Fibroblast of skin of left quadriceps (primary cell): ENCODE data around the gene LMTK3.

Experiments used
- DNase-seq, 2 experiments: peaks; one replicate each; pipeline ENCODE4 v3.0.0-alpha.2; 2013; ENCODE audit warnings: low read depth in 2 of 2

LMTK3 gene

GRCh38 chr19:48445606-48446481 is 65.8 kb downstream of the LMTK3 start, which contains the start of gene GRWD1:
TSS of gene GRWD1 (plus strand) at chr19:48445983. CDS start at chr19:48446006, 23 bp downstream.
- peak; percentile 92 to 93 for DNase-seq

GRCh38 chr19:48445256-48445605 is 66.4 kb downstream of the LMTK3 start:
- peak; percentile 89 to 90 for DNase-seq

- DNase-seq, result no peak
Observed at GRCh38 chr19:48444936-48445200, 66.8 kb downstream of the LMTK3 start.

GRCh38 chr19:48444129-48444935 is 67.3 kb downstream of the LMTK3 start:
- DNase-seq, result no peak

- no peak for DNase-seq
Observed at GRCh38 chr19:48443731-48444128, 67.9 kb downstream of the LMTK3 start.

- DNase-seq, result no peak
Observed at GRCh38 chr19:48443256-48443655, 68.4 kb downstream of the LMTK3 start.

- no peak for DNase-seq
Observed at GRCh38 chr19:48442116-48443035, 69.3 kb downstream of the LMTK3 start.

GRCh38 chr19:48441360-48442050 is 70.1 kb downstream of the LMTK3 start:
- no peak for DNase-seq

GRCh38 chr19:48436586-48436985 is 75.0 kb downstream of the LMTK3 start:
- DNase-seq, result no peak
